GM12865 (cell line): ENCODE results near the gene ITPRID2.
A peak's percentile ranks its signal among the peaks of the same experiment; 100 is the strongest.

Experiments
- DNase-seq: peaks from one replicate; pipeline ENCODE4 v3.0.0; 2010; ENCODE audit warnings: low read depth
- H3K4me3 ChIP-seq: 2 replicates; pipeline ENCODE4 v1.5.1; 2011; ENCODE audit warnings: mild to moderate bottlenecking, low read depth, low read length, control low read depth
- CTCF ChIP-seq: IDR thresholded peaks from 2 replicates; pipeline ENCODE4 v1.5.1; 2011; ENCODE audit warnings: low read length, control low read depth, low read depth, inconsistent platforms; ENCODE audit not compliant: insufficient read depth; ENCODE audit errors: missing control alignments

ITPRID2 gene

GRCh38 chr2:181891258-181891965 lies at the start of gene ITPRID2:
Gene ITPRID2, plus strand, starts transcription at chr2:181891730. Its CDS starts 337 bp downstream, at chr2:181892067.
- TF ChIP-seq CTCF, result no peak
- peak; percentile 92 for DNase-seq
- H3K4me3 ChIP-seq, result peak within 1 kb of the TSS; percentile 99

- no peak for DNase-seq
- no peak for TF ChIP-seq CTCF
These were observed 46.8 kb upstream of the ITPRID2 start for GRCh38 chr2:181844551-181845290.

GRCh38 chr2:181846399-181847197 lies 44.9 kb upstream of the ITPRID2 start:
- TF ChIP-seq CTCF, result no peak

More at GRCh38 chr2:181844551-181845290, 46.8 kb upstream of the ITPRID2 start:
- H3K4me3 ChIP-seq, result no peak overlapping the region

GRCh38 chr2:181847198-181847556 lies 44.4 kb upstream of the ITPRID2 start:
- TF ChIP-seq CTCF, result no peak
- H3K4me3 ChIP-seq, result no peak overlapping the region
- DNase-seq, result no peak

More at GRCh38 chr2:181846399-181847197, 44.9 kb upstream of the ITPRID2 start:
- H3K4me3 ChIP-seq, result no peak overlapping the region
- no peak for DNase-seq

GRCh38 chr2:181847702-181848101 lies 43.8 kb upstream of the ITPRID2 start:
- H3K4me3 ChIP-seq, result no peak overlapping the region
- DNase-seq, result no peak
- TF ChIP-seq CTCF, result no peak

- H3K4me3 ChIP-seq, result no peak overlapping the region
- no peak for DNase-seq
These were observed 43.2 kb upstream of the ITPRID2 start for GRCh38 chr2:181848261-181848886.

More at GRCh38 chr2:181848261-181848886, 43.2 kb upstream of the ITPRID2 start:
- TF ChIP-seq CTCF, result no peak
